Lower leg skin (tissue), 4 donors: ENCODE data around the gene MYORG. TPM values are rescaled to one million over a fixed set of nuclear protein-coding genes. Genes with fewer than 3 reads are reported as not detected.
"Not testable (repeated sequence)": the region's sequence is repeated elsewhere in the genome, so short reads cannot be mapped to it uniquely, and the experiment has no call there.

Experiments used
- DNase-seq, 2 donors: peaks; one replicate each; pipeline ENCODE4 v3.0.0-alpha.2; 2019; ENCODE audit warnings: low spot score in 2 of 2
- H3K4me3 ChIP-seq: fragments of 200-600 bp; sonication (generic); 2 replicates; pipeline ENCODE4 v1.5.1; 2017; ENCODE audit warnings: mild to moderate bottlenecking, low read depth; ENCODE audit not compliant: poor library complexity, severe bottlenecking
- POLR2A ChIP-seq, 2 donors: fragments of 450-650 bp; IDR thresholded peaks; one replicate each; pipeline ENCODE4 v1.6.1; 2016 to 2017; ENCODE audit warnings: antibody characterized with exemption in 2 of 2, mild to moderate bottlenecking in 1 of 2, moderate library complexity in 1 of 2
- WGBS, 2 donors: methylation state at CpG; one replicate each; pipeline ENCODE4 v1.1.5; 2018; 5-methylcytosine and 5-hydroxymethylcytosine counted together
- intact Hi-C: fragments of 100-400 bp; cut with DNase I; formaldehyde crosslinking; loops from one replicate; pipeline ENCODE4 v1.15.0; 2023; ENCODE audit warnings: low total_unique reads
- total RNA-seq, 4 donors: library from RNA; depleted of rRNA; stranded (reverse); fragments of >200 nt; gene quantifications; one replicate each; pipeline ENCODE4 v1.1.0, GENCODE V29; 2016
- TF ChIP-seq, protein P1 (sequence below), 3 donors: fragments of 450-650 bp; IDR thresholded peaks; one replicate each; pipeline ENCODE4 v1.5.1; 2016; ENCODE audit warnings: antibody characterized with exemption in 3 of 3, mild to moderate bottlenecking in 3 of 3, moderate library complexity in 2 of 3

The MYORG gene
- total RNA-seq, 4 donors from 2014 or later: 4.3 to 13.6 (median 6.1) TPM

DNA sequence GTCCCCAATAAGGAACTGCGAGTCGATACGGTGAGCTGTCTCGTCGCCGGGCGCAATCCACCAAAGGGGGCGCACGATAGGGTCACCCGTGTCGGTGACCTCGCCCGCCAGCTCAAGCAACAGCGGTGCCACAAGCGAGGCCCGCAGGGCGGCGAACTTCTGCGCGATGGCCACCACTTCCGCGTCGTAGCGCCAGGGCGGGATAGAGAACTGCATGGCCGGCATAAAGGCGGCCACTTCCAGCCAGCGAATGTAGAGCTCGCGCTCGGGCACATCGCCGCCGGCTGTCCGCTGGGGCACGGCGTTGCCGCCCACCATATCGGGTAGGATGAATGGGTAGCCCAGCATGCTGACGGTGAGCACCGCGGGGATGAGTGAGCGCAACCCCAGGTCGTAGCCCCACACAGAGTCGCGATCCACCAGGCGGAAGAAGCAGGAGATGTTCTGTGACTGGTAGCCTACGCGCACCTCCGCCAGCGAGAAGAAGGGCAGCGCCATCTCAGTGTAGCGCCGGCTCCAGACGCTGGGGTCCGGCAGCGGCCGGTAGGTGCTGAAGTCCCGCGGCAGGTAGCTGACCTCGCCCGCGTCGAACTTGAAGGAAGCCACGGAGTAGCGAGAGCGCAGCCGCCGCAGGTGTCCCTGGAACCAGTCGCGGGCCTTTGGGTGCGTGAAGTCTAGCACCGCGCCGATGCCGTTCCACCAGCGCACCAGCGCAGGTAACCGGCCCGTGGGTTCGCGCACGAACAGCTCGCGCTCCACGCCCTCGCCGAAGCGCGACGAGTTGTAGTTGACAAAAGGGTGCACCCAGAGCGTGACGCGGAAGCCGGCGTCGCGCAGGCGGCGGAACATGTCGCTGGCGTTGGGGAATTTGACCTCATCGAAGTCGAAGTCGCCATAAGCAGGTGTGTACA, 5.5 kb downstream of the MYORG start:
- 49 to 60% methylated on average over 47 to 94 of the region's 105 CpGs for WGBS, 2 donors
- TF ChIP-seq, protein P1, sequence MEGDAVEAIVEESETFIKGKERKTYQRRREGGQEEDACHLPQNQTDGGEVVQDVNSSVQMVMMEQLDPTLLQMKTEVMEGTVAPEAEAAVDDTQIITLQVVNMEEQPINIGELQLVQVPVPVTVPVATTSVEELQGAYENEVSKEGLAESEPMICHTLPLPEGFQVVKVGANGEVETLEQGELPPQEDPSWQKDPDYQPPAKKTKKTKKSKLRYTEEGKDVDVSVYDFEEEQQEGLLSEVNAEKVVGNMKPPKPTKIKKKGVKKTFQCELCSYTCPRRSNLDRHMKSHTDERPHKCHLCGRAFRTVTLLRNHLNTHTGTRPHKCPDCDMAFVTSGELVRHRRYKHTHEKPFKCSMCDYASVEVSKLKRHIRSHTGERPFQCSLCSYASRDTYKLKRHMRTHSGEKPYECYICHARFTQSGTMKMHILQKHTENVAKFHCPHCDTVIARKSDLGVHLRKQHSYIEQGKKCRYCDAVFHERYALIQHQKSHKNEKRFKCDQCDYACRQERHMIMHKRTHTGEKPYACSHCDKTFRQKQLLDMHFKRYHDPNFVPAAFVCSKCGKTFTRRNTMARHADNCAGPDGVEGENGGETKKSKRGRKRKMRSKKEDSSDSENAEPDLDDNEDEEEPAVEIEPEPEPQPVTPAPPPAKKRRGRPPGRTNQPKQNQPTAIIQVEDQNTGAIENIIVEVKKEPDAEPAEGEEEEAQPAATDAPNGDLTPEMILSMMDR (IDR thresholded peaks at IDR 0.05): no peak
- no peak for TF ChIP-seq POLR2A (IDR thresholded peaks at IDR 0.05)
- H3K4me3 ChIP-seq: no peak overlapping the region
- intact Hi-C loops: loop anchor here (10.0 kb wide), 1 partner anchor 246 kb away; the partner anchor contains the start of gene DCAF12
- DNase-seq: no peak

DNA sequence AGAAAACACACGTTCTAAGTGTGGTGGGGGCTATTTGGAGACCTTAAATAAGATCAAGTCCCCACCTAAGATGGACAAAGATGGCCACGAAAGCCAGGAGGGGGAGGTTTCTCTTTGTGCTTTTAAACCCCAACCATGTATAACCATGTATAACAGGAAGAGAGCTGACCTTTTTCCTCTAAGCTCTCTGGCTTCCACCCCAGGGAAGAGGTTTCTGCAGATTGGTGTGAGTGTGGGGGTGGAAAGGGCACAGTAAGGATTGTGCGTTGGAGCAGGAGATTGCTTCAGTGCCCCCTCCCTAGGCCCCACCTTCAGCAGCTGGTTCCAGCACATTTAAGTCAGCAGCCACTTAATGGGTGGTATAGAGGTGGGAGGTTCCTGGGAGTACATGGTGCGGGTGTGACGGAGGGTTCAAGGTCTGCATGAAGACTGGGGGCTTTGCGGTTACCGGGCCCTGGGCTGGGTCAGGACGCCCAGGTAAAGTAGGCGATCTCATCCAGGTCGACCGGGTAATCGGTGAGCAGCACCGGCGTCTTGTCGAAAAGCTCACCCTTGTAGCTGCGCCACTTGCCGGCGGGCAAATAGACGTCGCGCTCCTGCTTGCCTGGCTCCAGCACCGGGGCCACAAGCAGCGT, 6.2 kb downstream of the MYORG start:
- WGBS, 2 donors: 52 to 63% methylated on average over 22 to 23 of the region's 23 CpGs
- no peak for TF ChIP-seq POLR2A (IDR thresholded peaks at IDR 0.05)
- TF ChIP-seq, protein P1 (IDR thresholded peaks at IDR 0.05): no peak
- H3K4me3 ChIP-seq: no peak overlapping the region
- DNase-seq: no peak
- intact Hi-C loops: loop anchor here (10.0 kb wide), 1 partner anchor 246 kb away; the partner anchor contains the start of gene DCAF12

DNA sequence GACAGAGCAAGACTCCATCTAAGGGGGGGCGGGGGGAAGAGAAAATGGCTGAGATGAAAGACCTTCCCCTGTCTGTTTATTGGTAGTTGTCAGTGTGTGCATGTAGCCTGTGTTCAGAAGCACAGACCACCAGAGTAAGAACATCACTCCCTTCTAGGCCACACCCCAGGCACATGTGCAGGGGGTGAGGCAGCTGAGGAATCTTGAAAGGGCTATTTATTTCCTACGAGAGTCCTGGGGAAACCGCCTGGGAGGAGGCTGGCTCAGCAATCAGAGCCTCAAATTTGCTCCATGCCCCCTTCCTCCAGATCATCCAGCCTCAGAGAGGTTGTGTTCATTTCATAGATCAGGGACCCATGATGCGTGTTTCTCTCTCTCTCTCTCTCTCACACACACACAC, 7.1 kb downstream of the MYORG start:
- WGBS, 2 donors: 88 to 93% methylated on average over 4 of the region's 4 CpGs
- intact Hi-C loops: loop anchor here (10.0 kb wide), 1 partner anchor 245 kb away; the partner anchor contains the start of gene DCAF12
- TF ChIP-seq, protein P1 (IDR thresholded peaks at IDR 0.05): no peak
- TF ChIP-seq POLR2A (IDR thresholded peaks at IDR 0.05): no peak
- no peak overlapping the region for H3K4me3 ChIP-seq
- no peak for DNase-seq

DNA sequence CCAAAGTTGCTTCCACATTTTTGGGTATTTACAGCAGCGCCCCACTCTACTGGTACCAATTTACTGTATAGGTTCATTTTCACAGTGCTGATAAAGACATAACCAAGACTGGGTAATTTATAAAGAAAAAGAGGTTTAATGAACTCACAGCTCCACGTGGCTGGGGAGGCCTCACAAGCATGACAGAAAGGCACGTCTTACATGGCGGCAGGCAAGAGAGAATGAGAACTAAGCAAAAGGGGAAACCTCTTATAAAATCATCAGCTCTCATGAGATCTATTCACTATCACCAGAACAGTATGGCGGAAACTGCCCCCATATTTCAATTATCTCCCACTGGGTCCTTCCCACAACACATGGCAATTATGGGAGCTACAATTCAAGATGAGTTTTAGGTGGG, 7.9 kb downstream of the MYORG start:
- WGBS, 2 donors: 96 to 97% methylated on average over 5 of the region's 5 CpGs
- intact Hi-C loops, DNase-seq, H3K4me3 ChIP-seq: not testable (repeated sequence)

DNA sequence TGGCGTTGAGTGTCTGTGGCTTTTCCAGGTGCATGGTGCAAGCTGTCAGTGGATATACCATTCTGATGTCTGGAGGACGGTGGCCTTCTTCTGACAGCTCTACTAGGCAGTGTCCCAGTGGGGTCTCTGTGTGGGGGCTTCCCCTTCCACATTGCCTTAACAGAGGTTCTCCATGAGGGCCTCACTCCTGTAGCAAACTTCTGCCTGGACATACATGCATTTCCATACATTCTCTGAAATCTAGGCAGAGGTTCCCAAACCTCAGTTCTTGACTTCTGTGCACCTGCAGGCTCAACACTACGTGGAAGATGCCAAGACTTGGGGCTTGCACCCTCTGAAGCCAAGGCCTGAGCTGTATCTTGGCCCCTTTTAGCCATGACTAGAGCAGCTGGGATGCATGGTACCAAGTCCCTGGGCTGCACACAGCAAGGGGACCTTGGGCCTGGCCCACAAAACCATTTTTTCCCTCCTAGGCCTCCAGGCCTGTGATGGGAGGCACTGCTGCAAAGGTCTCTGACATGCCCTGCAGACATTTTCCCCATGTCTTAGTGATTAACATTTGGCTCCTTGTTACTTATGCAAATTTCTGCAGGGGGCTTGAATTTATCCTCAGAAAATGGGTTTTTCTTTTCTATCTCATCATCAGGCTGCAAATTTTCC, 8.8 kb downstream of the MYORG start:
- 92 to 97% methylated on average over 2 to 3 of the region's 3 CpGs for WGBS, 2 donors
- H3K4me3 ChIP-seq, intact Hi-C loops: not testable (repeated sequence)
- peak in 1 of 2 donors; percentile 56 for DNase-seq

DNA sequence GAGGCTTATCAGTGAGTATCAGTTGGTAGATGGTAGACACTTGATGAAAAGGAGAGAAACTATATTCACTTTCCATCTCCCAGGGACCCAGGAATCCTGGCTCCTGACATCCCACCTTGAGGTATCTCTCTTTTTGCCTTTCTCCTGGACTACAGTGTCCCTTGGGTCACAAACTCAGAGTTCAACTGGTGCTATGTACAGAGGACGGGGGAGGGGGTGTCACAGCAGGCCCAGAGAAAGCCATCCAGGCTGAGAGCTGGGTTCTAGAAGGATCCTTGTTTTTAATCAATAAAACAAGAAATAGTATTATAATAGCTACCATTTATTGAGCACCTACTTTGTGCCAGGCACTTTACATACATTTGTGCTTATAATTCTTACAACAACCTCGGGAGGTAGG, 10.3 kb downstream of the MYORG start:
- intact Hi-C loops: no loop called here
- DNase-seq: peak in 1 of 2 donors; percentile 31
- no peak overlapping the region for H3K4me3 ChIP-seq
- TF ChIP-seq, protein P1 (IDR thresholded peaks at IDR 0.05): no peak
- TF ChIP-seq POLR2A (IDR thresholded peaks at IDR 0.05): no peak
- 93 to 94% methylated on average over 2 of the region's 2 CpGs for WGBS, 2 donors
